HCT116 (cell line): Measurements from ENCODE around the gene FFAR1. TPM values are rescaled to one million over a fixed set of nuclear protein-coding genes. Genes with fewer than 3 reads are reported as not detected.

ENCODE experiments used
- ATAC-seq: fragments of 200-7000 bp; cut with Tn5 transposase; 2 replicates; pipeline ENCODE4 v1.9.1; 2020; ENCODE audit warnings: mild to moderate bottlenecking, moderate library complexity
- BruUV-seq: library from RNA; stranded (reverse); fragments of 400-500 nt; replicated peaks from 2 replicates; lab custom pipeline; 2021; lab: Mats Ljungman, UMichigan
- CTCF ChIA-PET: fragments of 300-600 bp; sonication (Branson Sonifier 250); formaldehyde crosslinking; loops from one replicate; lab custom pipeline; 2021; ENCODE audit warnings: antibody characterized with exemption; lab: Charles Lee
- POLR2A ChIA-PET: fragments of 300-600, 350-600 bp; sonication (Branson Sonifier 250); formaldehyde crosslinking; loops from one replicate; lab custom pipeline; 2021; ENCODE audit warnings: antibody characterized with exemption; lab: Charles Lee
- RAD21 ChIA-PET, 2 experiments: fragments of 300-600 bp; sonication (Branson Sonifier 250); formaldehyde crosslinking; loops; one replicate each; lab custom pipeline; 2023; ENCODE audit warnings: low total read pairs in 2 of 2; ENCODE audit not compliant: uncharacterized antibody in 2 of 2, unreplicated experiment in 2 of 2, low non-redundant PET in 1 of 2; lab: Charles Lee
- DNase-seq: peaks from one replicate; pipeline ENCODE4 v3.0.0-alpha.2; 2010; ENCODE audit warnings: low read depth, low spot score
- H2AFZ ChIP-seq: fragments of 200-600 bp; shearing (Covaris generic), sonication (generic); 2 replicates; pipeline ENCODE4 v1.6.1; 2017; ENCODE audit warnings: low read depth, mixed run types, mixed read lengths, antibody characterized with exemption, low read length; ENCODE audit not compliant: poor library complexity, severe bottlenecking
- H3K27ac ChIP-seq: 2 replicates; pipeline ENCODE4 v1.5.1; 2012; ENCODE audit warnings: low read depth, low read length
- H3K27me3 ChIP-seq: fragments of 200-600 bp; sonication (generic); 2 replicates; pipeline ENCODE4 v1.6.1; 2016; ENCODE audit warnings: mixed run types, low read length, mixed read lengths; ENCODE audit not compliant: insufficient read depth
- H3K36me3 ChIP-seq, 2 experiments: fragments of 200-500 bp in 1 of 2; fragments of 200-600 bp in 1 of 2; sonication (Bioruptor generic) in 1 of 2; sonication (generic) in 1 of 2; 2 replicates each; pipeline versions ENCODE4 v1.5.1 to v1.6.1; 2014 to 2016; ENCODE audit warnings: low read length in 2 of 2, inconsistent platforms in 1 of 2, mixed read lengths in 1 of 2, mixed run types in 1 of 2; ENCODE audit not compliant: insufficient read depth in 2 of 2, control insufficient read depth in 1 of 2
- H3K4me1 ChIP-seq, 2 experiments: fragments of 200-600 bp in 1 of 2; sonication (generic) in 1 of 2; 2 replicates each; pipeline versions ENCODE4 v1.5.1 to v1.6.1; 2012 to 2017; ENCODE audit warnings: low read length in 2 of 2, inconsistent platforms in 1 of 2, mild to moderate bottlenecking in 1 of 2, mixed read lengths in 1 of 2, mixed run types in 1 of 2, moderate library complexity in 1 of 2; ENCODE audit not compliant: insufficient read depth in 2 of 2, control insufficient read depth in 1 of 2
- H3K4me2 ChIP-seq: fragments of 200-600 bp; sonication (generic); 2 replicates; pipeline ENCODE4 v1.6.1; 2017; ENCODE audit warnings: mixed run types, low read length, mixed read lengths
- H3K4me3 ChIP-seq, 2 experiments: fragments of 200-600 bp in 1 of 2; sonication (generic) in 1 of 2; replicated peaks in 1 of 2; 2 replicates each; pipeline ENCODE4 v1.5.1; 2011 to 2016; ENCODE audit warnings: low read length in 2 of 2, control low read depth in 1 of 2, low read depth in 1 of 2, mild to moderate bottlenecking in 1 of 2, mixed read lengths in 1 of 2, mixed run types in 1 of 2
- H3K79me2 ChIP-seq: fragments of 200-600 bp; sonication (generic); 2 replicates; pipeline ENCODE4 v1.6.1; 2017; ENCODE audit warnings: mild to moderate bottlenecking, mixed run types, low read length, moderate library complexity, mixed read lengths; ENCODE audit not compliant: insufficient read depth
- H3K9ac ChIP-seq: fragments of 200-600 bp; sonication (generic); 2 replicates; pipeline ENCODE4 v1.6.1; 2016; ENCODE audit warnings: low read length, mixed read lengths
- H3K9me2 ChIP-seq: fragments of 200-600 bp; sonication (generic), shearing (Covaris generic); 2 replicates; pipeline ENCODE4 v1.6.1; 2017; ENCODE audit warnings: mixed run types, mild to moderate bottlenecking, moderate library complexity; ENCODE audit not compliant: insufficient read depth
- H3K9me3 ChIP-seq, 2 experiments: fragments of 200-500 bp in 1 of 2; fragments of 200-600 bp in 1 of 2; sonication (Bioruptor generic) in 1 of 2; sonication (generic) in 1 of 2; 2 replicates each; pipeline ENCODE4 v1.6.1; 2014 to 2017; ENCODE audit warnings: low read length in 2 of 2, mixed read lengths in 2 of 2, inconsistent platforms in 1 of 2, low read depth in 1 of 2, mild to moderate bottlenecking in 1 of 2, mixed run types in 1 of 2, moderate library complexity in 1 of 2; ENCODE audit not compliant: control insufficient read depth in 1 of 2, insufficient read depth in 1 of 2
- H4K20me1 ChIP-seq: fragments of 200-600 bp; sonication (generic), shearing (Covaris generic); 2 replicates; pipeline ENCODE4 v1.6.1; 2017; ENCODE audit warnings: mixed run types, mild to moderate bottlenecking, moderate library complexity; ENCODE audit not compliant: insufficient read depth
- CBX3 ChIP-seq: IDR thresholded peaks from 2 replicates; pipeline ENCODE4 v1.6.1; 2012; ENCODE audit warnings: low read depth
- ELF1 ChIP-seq: IDR thresholded peaks from 2 replicates; pipeline ENCODE4 v1.6.1; 2012; ENCODE audit warnings: low read depth, borderline replicate concordance
- POLR2AphosphoS5 ChIP-seq: IDR thresholded peaks from 2 replicates; pipeline ENCODE4 v1.6.1; 2011; ENCODE audit warnings: mild to moderate bottlenecking, low read depth, low read length, moderate library complexity
- YY1 ChIP-seq: IDR thresholded peaks from 2 replicates; pipeline ENCODE4 v1.6.1; 2011; ENCODE audit warnings: low read length, low read depth, moderate library complexity, mild to moderate bottlenecking; ENCODE audit not compliant: insufficient replicate concordance; ENCODE audit errors: extremely low read depth
- intact Hi-C: fragments of 100-400 bp; cut with micrococcal nuclease; formaldehyde crosslinking; loops from 2 replicates; pipeline ENCODE4 v1.10.0; 2022
- total RNA-seq: library from RNA; stranded (reverse); gene quantifications from one replicate; pipeline ENCODE4 v1.2.1, GENCODE V29; 2021; ENCODE audit not compliant: unreplicated experiment
- TF ChIP-seq, protein P1 (sequence below): IDR thresholded peaks from 2 replicates; pipeline ENCODE4 v1.6.1; 2011; ENCODE audit warnings: mild to moderate bottlenecking, low read length, moderate library complexity; ENCODE audit not compliant: insufficient replicate concordance; ENCODE audit errors: extremely low read depth
- TF ChIP-seq, protein P2 (sequence below): IDR thresholded peaks from 2 replicates; pipeline ENCODE4 v1.6.1; 2012

FFAR1 gene
- total RNA-seq, 1 experiment from 2014 or later, result not detected

DNA sequence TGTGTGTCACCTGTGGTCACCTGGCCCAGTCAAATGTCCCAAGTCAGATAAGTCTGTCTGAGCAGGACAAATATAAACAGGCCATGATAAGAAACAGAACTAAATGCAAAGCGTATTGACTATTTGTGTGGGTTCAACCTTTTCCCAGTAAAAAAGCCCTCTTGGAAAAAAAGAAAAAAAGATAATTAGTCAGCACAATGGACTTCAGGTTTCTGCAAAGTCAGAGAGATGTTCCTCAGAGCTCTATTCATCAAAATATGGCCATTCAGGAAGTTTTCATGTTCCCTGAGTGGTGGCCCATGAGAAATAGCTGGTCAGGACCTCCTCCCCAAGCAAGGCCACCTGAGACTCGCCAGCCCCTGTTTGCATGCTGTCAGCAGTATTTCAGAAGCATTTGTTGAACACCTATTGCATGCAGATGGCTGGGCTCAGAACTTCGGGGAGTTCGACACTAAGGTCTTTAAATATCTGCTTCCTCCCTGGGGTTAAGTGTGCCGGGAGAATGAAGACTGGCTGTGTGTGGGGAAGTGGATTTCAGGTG, 13.2 kb downstream of the FFAR1 start:
- ChIA-PET RAD21 (no interaction called here), POLR2A (no interaction called here), CTCF (no interaction called here)
- intact Hi-C loops, result no loop called here
- no peak overlapping the region for H3K4me2 ChIP-seq
- no peaks in the 10 kb centered on the region for H3K36me3 ChIP-seq
- H3K4me1 ChIP-seq, result no peaks in the 10 kb centered on the region
- no peak overlapping the region for H3K9ac ChIP-seq
- H3K9me2 ChIP-seq, result no peaks in the 10 kb centered on the region
- H2AFZ ChIP-seq, result no peak overlapping the region
- no peaks in the 10 kb centered on the region for H3K9me3 ChIP-seq
- no peak for ATAC-seq
- H3K4me3 ChIP-seq, result no peak overlapping the region
- no peaks in the 10 kb centered on the region for H3K79me2 ChIP-seq
- H3K27me3 ChIP-seq, result peaks cover 4% of the 10 kb centered on the region; the same call in 1 of the 2 replicates
- no peaks in the 10 kb centered on the region for H4K20me1 ChIP-seq
- TF ChIP-seq ELF1 (no peak), YY1 (no peak), CBX3 (no peak), POLR2AphosphoS5 (no peak)
- TF ChIP-seq, protein P1, sequence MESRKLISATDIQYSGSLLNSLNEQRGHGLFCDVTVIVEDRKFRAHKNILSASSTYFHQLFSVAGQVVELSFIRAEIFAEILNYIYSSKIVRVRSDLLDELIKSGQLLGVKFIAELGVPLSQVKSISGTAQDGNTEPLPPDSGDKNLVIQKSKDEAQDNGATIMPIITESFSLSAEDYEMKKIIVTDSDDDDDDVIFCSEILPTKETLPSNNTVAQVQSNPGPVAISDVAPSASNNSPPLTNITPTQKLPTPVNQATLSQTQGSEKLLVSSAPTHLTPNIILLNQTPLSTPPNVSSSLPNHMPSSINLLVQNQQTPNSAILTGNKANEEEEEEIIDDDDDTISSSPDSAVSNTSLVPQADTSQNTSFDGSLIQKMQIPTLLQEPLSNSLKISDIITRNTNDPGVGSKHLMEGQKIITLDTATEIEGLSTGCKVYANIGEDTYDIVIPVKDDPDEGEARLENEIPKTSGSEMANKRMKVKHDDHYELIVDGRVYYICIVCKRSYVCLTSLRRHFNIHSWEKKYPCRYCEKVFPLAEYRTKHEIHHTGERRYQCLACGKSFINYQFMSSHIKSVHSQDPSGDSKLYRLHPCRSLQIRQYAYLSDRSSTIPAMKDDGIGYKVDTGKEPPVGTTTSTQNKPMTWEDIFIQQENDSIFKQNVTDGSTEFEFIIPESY, result no peak
- TF ChIP-seq, protein P2, sequence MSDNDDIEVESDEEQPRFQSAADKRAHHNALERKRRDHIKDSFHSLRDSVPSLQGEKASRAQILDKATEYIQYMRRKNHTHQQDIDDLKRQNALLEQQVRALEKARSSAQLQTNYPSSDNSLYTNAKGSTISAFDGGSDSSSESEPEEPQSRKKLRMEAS, result no peak
- no peak overlapping the region for H3K27ac ChIP-seq
- BruUV-seq, result no TSS peak
- DNase-seq, result no peak
